Uterus (tissue), 2 donors: ENCODE data around the gene TNFRSF4.

Experiments used
- CTCF ChIP-seq, 4 experiments: fragments of 200-600 bp in 2 of 4; fragments of 450-650 bp in 2 of 4; sonication (generic) in 2 of 4; IDR thresholded peaks; one replicate each; pipeline ENCODE4 v1.5.1; 2016 to 2019; ENCODE audit warnings: antibody characterized with exemption in 4 of 4, mild to moderate bottlenecking in 2 of 4, moderate library complexity in 1 of 4
- POLR2A ChIP-seq, 2 donors: fragments of 450-650 bp; IDR thresholded peaks; one replicate each; pipeline ENCODE4 v1.6.1; 2016; ENCODE audit warnings: antibody characterized with exemption in 2 of 2, mild to moderate bottlenecking in 1 of 2, moderate library complexity in 1 of 2

DNA sequence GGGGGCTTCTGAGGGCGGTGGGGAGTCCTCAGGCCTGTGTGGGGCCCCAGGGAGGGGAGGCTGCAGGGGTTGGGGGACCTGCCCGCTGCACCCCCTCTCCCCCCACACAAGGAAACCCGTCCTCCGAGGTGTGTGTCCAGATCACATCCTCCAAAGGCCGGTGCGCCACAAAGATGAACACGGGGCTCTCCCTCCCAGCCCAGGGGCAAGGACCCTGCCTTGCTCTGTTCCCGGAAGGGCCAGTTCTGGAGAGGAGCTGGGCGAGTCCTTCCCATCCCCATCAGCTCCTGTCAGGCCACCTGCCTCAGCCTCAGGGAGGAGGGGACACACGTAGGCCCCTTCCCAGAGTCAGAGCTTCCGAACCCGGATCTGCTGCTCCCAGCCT lies 42.8 kb downstream of the TNFRSF4 start:
- TF ChIP-seq CTCF (IDR thresholded peaks at IDR 0.05): no peak
- no peak for TF ChIP-seq POLR2A (IDR thresholded peaks at IDR 0.05)
